ENCODE measurements around the gene MOB3A.
"Not testable (repeated sequence)": the region's sequence is repeated elsewhere in the genome, so short reads cannot be mapped to it uniquely, and the experiment has no call there.

The MOB3A gene

DNA sequence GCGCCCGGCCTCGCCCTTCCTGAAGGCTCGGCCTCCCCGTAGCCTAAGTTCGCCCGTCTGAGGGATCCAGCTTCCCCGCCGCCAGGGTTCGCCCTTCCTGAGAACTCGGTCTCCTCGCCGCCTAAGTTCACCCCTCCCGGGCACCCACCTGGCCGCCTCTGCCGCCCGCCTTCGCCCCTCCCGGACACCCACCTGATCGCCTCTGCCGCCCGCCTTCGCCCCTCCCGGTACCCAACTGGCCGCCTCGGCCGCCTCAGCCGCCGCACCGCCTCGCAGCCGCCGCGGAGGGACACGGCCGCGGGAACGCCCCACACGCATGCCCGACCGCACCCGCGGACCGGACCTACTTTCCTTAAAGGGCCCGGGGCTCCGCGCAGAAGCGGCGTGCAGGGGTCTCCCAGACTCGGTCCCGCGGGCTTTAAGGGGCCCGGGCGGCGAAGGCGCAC is at the start of gene MOB3A:
MOB3A (minus strand) TSS at position 293 of the 446 bp plus-strand sequence. CDS start 17,766 bp downstream, outside the sequence.
- DNase-seq: peak; percentile 91 to 93

GRCh38 chr19:2145831-2146241 is 49.7 kb upstream of the MOB3A start:
- DNase-seq: no peak

DNA sequence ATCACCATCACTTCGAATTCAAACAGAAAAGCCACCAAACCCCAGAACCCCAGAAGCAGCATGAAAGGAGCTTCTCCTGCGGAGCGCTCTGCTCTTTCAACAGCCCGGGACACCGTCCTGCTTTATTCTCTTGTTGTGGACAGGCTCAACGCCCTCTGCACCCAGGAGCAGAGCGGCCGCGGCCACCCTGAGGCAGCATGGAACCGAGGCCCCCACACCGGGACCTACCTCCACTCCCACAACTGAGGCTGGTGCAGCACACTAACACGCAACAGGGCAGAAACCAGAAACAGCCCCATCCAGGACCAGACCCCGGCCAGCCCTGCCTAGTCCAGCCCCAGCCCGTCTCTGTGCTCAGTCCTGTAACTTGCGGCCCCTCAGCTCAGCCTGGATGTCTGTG is 48.1 kb upstream of the MOB3A start:
- DNase-seq: no peak

DNA sequence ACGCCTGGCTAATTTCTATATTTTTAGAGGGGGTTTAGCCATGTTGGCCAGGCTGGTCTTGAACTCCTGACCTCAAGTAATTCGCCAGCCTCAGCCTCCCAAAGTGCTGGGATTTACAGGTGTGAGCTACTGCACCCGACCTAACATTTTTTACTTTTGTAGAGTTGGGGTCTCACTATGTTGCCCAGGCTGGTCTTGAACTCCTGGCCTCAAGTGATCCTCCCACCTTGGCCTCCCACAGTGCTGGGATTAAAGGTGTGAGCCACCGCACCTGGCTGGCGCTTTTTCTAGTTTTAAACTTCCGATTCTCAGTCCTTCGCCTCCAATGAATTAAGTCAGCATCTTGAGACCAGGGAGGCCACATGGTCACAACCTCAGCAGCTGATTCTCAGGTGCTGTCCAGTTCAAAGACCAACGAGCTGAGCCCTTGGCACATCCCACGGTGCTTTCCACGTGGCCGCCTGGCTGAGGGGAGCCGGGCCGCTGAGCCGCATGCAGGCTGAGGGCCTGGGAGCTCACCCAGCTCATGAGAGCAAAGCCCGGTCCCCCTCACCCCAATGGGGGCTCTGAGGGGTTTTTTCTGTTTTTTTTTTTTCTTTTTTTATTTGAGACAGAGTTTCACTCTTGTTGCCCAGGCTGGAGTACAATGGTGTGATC is 46.2 kb upstream of the MOB3A start:
- no peak for DNase-seq

DNA sequence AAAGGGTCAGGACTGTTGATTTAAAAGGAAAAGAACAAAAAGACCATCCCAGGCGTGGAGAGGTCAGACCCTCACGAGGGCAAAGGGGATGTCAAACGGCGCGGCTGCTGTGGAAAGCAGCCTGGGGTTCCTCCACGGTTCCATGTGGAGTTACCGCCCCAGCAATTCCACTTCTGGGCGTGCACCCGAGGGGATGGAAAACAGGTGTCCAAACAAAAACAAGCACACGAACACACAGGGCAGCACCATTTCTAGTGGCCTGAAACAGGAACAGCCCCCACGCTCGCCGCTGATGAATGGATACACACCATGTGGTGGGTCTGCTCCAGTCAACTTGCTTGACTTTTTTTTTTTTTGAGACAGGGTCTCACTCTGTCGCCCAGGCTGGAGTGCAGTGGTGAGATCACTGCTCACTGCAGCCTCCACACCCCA is 44.0 kb upstream of the MOB3A start:
- no peak for DNase-seq

DNA sequence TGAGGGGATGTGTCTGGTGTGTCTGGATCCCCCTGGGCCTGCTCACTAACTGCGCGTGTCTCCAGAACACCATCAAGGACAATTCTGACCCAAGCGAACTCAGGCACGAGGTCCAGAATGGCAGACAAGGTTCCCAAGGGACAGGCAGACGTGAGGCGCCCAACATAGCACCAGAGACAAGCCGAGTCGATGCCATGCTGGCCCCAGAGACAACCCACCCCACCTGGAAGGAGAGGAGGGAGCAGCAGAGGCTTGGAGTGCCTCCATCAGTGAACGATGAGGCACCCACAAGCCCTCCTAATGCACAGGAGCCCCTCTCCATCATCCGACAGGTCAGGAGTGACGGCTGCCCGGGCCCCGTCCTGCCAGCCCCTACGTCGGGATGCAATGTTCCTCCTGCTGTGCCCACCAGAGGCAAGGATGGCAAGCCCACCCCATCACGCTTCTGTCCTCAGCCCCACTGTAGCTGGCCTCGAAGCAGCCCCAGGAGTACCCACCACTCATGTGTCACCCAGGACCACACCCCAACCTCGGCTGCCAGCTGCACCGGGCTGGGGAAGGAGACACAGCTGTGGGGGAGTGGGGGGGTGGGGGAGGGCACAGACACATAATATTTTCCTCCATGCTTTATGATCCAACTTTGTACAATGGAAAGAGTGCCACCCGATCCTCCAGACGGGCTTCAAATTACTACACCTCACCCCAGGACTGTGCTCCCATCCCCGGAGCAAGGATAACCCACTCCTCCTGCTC is 43.4 kb upstream of the MOB3A start:
- DNase-seq: no peak

- DNase-seq: no peak
Observed at GRCh38 chr19:2138061-2138728, 42.1 kb upstream of the MOB3A start.

DNA sequence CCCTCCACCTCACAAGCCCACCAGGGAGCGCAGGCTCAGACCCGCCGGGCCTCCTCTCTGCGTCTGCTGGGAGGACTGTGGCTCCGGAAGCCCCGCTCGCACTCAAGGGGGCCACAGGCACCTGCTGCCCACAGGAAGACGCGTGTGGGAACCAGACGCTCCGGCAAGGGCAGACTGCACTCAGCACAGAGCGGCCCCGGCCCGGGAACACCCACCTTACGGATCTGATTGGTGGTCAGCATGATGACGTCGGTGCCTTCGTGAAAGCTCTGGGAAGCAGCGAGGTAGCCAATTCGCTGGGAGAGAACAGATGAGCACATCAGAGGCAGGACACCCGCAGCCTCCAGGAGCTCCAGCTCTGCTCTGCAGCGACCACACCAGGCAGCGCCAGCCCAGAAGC is 40.7 kb upstream of the MOB3A start:
- DNase-seq: no peak

- no peak for DNase-seq
Observed at GRCh38 chr19:2135474-2136402, 39.6 kb upstream of the MOB3A start.

DNA sequence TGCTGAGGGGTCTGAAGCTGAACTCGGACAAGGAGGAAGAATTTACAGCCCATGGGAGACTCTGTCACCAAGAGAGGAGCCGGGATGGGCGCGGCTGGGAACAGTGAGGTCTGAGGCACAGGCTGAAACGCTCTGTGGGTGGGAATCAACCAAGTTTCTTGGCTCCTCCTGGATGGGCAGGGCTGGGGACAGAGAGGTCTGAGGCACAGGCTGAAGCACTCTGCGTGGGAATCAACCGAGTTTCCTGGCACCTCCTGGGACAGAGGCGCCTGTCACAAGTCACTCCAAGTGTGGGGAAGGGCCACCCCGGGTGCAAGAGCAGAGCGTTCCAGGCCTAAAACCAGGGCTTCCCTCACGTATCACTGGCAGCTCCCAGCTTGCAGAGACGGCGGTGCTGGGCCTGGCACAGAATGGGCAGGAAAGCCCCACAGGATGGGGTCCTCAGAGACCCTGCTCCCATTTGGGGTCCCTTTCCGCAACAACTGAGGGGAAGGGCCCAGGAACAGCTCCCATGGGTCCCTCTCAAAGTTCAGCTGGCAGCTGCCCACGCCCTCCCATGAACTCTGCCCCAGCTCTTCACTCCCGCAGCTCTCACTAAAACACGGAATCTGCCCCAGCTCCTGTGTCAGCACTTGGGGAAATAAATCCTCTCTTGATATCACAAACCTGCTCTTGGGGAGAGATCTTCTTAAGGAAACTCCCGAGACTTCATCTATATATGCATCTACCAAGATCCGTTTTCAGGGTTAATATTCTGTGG is 36.8 kb upstream of the MOB3A start:
- no peak for DNase-seq

DNA sequence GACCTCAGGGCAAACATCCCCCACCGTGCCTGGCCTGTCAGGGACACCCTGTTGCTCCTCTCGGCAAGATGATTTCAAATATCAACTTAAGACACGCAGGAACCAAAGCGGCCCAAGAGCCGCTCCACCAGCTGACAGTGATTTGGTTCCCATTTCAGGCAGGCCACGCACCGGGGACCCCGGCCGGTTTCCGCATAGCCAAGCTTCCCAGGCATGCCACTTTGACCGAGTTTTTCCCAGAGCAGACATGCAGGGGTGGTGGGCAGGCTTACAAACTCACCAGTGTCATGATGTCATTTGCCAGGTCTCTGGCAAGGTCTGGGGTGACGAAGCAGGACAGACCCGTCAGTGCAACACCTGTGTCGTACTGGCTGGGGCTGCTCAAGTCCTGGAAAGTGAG is 36.1 kb upstream of the MOB3A start:
- DNase-seq: no peak

DNA sequence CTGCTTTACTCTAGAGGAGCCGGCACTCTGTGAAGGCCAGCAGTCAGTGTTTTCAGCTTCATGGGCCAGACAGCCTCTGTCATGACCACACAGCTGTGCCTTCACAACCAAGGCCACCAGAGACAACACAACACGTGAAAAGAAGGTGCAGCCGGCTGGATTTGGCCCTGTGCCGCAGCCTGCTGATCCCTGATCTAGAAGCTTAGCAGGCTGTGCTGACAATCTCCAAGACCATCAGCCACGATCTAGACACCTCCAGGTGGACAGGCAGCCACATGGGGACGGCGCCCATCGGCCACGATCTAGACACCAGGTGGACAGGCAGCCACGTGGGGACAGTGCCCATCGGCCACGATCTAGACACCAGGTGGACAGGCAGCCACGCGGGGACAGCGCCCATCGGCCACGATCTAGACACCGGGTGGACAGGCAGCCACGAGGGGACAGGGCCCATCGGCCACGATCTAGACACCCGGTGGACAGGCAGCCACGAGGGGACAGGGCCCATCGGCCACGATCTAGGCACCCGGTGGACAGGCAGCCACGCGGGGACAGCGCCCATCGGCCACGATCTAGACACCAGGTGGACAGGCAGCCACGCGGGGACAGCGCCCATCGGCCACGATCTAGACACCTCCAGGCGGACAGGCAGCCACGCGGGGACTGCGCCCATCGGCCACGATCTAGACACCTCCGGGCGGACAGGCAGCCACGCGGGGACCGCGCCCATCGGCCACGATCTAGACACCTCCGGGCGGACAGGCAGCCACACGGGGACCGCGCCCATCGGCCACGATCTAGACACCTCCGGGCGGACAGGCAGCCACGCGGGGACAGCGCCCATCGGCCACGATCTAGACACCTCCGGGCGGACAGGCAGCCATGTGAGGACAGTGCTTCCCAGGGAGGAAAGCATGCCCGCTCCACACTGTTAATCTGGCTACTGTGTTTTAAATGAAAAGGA is 35.2 kb upstream of the MOB3A start:
- not testable (repeated sequence) for DNase-seq

GRCh38 chr19:2129892-2130770 is 34.0 kb upstream of the MOB3A start:
- DNase-seq: no peak

DNA sequence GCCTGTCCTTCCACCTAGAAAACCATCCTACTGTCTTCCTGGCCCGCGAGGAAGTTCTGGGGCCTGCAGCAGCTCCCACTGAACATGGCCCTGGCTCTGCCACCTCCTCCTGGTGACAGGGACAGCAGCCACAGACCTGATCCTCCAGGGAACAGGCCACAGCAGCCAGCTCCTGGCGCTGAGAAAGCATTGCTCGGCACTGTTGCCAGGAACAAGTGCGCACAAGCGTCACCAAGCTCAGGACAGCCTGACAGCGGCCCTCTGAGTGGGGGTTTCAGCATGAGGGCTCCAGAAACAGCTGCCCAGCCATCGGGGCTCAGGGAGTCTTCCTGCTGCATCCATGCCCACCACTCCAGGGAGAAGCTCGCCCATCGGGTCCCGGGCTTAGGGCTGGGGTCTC is 33.4 kb upstream of the MOB3A start:
- no peak for DNase-seq

GRCh38 chr19:2129022-2129421 is 32.9 kb upstream of the MOB3A start:
- no peak for DNase-seq

DNA sequence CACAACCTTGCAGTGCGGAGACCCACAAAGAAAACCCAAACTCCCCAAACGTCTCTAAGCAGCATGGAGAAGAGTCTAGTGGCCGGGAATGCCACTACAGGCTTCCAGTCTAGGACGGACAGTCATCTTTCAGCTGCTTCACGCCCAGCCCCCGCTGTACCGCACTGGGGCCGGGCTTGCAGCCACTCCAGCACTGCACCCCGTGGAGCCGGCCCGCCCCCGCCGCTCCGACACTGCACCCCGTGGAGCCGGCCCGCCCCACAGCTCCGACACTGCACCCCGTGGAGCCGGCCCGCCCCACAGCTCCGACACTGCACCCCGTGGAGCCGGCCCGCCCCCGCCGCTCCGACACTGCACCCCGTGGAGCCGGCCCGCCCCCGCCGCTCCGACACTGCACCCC is 32.1 kb upstream of the MOB3A start:
- DNase-seq: not testable (repeated sequence)

DNA sequence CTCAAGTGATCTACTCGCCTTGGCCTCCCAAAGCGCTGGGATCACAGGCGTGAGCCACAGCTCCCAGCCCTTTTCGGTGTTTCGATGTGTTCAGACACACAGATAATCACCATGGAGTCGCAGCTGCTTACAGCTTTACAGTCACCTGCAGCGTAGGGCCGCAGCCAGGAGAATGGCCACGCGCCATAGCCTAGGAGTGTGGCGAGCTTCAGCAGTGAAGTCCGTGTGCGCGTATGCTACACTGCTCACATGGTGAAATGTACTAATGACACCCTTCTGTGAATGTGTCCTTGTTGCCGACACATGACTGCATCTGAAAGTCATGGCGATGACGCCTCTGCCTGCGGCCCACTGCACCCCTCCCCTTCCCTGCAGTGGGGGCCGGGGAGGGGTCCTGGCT is 31.6 kb upstream of the MOB3A start:
- peak; percentile 22 to 48 for DNase-seq

DNA sequence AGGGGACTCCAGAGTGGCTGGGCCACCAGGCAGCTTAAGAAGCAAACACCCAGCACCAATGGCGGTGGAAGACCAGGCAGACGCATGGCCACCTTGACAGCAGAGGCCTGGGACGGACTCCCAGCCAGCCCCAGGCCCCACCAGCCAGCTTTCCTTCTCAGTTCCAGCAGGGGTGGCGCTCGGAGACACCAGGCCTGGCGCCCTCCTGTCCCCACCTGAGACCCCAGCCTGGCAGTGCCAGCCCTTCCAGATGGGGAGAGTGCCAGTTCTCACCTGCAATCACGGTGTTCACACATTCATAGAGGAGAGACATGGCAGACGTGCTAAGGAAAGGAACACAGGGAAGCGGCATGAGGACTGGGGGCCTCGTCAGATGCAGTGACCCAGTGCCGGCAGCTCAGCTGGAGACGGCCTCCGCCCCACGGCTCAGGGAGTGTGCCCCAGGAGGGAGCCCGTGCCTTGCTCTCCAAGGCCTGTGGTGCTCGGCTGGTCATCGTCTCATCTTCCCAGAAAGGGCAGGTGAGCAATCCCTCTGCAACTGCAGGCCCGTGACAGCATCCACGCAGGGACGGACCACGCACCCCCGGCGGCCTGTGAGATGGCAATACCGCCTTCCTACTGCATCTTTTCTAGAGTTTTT is 30.9 kb upstream of the MOB3A start:
- DNase-seq: no peak

Measured in NCI-H2081 (cell line).